Measurements from ENCODE around the gene LARP1.
"Not testable (repeated sequence)": the region's sequence is repeated elsewhere in the genome, so short reads cannot be mapped to it uniquely, and the experiment has no call there.

Gene LARP1

GRCh38 chr5:154734370-154735248, 20.6 kb upstream of the LARP1 start:
- FAIRE-seq: no peak

DNA sequence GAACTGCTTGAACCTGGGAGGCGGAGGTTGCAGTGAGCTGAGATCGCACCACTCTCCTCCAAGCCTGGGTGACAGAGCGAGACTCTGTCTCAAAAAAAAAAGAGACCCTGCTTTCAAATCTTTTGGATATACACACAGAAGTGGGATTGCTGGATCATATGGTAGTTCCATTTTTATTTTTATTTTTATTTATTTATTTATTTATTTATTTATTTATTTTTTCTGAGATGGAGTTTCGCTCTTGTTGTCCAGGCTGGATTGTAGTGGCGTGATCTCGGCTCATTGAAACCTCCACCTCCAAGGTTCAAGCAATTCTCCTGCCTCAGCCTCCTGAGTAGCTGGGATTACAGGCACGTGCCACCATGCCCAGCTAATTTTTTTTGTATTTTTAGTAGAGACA, 19.8 kb upstream of the LARP1 start:
- not testable (repeated sequence) for FAIRE-seq; DNase-seq (ENCODE audit: low spot score)

More at GRCh38 chr5:154734370-154735248, 20.6 kb upstream of the LARP1 start:
- no peak for DNase-seq (ENCODE audit: low spot score)

DNA sequence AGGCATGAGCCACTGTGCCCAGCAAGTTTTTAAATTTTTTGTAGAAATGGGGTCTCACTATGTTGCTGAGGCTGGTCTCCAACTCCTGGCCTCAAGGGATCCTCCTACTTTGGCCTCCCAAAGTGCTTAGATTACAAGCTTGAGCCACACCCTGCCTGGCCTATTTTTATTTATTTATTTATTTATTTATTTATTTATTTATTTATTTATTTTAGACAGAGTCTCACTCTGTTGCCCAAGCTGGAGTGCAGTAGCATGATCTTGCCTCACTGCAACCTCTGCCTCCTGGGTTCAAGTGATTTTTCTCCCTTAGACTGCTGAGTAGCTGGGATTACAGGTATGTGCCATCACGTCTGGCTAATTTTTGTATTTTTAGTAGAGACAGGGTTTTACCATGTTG, 18.8 kb upstream of the LARP1 start:
- not testable (repeated sequence) for FAIRE-seq; DNase-seq (ENCODE audit: low spot score)

DNA sequence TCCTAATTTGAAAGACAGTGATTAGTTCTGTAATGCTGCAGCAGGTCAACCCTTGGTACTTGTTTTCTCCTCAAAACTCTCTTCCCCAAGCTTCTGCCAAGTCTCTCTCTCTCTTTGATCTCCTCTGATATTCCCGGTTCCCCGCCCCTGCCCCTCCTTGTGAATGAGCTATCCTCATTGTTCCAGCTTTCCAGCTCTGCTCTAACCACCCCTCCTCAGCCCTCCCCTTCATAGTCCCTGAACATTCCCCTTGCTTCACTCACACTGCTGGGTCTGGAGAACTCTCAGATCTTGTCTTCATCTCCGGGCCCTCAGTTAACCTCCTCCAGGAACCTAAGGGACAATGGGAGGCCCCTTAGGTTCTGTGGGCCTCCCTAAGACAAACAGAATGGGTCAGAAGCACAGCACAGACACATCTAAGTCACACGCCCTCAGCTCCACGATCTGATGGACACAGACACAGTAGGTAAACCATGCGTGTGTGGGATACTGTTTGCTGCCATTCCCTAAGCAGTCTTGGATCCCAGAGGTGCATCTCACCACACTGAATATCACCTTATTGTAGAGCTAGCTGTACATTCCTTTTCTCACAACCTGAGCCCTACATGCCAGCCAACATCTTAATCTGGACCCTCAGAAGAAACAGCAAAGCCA, 17.4 kb upstream of the LARP1 start:
- DNase-seq (ENCODE audit: low spot score): no peak
- FAIRE-seq: no peak

- DNase-seq (ENCODE audit: low spot score): no peak
Measured at GRCh38 chr5:154740483-154740882, 14.7 kb upstream of the LARP1 start.

DNA sequence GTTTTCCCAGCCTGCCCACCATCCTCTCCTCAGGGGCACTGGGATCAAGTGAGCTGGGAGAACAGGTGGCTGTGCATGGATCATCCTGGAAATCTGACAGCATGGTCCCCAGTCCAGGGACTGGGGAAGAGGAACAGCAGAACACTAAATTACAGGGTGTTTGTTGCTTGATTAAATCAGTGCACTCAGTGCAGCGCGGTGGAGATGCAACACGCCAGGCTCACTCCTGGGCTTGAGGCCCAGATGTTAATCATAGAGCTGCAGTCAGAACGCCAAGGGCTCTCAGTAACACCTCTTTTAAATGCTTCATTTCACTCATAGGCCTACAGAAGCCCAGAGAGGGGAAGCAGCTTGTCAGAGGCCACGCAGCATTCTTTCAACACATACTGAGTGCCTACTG, 14.2 kb upstream of the LARP1 start:
- FAIRE-seq: no peak
- DNase-seq (ENCODE audit: low spot score): no peak

More at GRCh38 chr5:154740483-154740882, 14.7 kb upstream of the LARP1 start:
- no peak for FAIRE-seq

DNA sequence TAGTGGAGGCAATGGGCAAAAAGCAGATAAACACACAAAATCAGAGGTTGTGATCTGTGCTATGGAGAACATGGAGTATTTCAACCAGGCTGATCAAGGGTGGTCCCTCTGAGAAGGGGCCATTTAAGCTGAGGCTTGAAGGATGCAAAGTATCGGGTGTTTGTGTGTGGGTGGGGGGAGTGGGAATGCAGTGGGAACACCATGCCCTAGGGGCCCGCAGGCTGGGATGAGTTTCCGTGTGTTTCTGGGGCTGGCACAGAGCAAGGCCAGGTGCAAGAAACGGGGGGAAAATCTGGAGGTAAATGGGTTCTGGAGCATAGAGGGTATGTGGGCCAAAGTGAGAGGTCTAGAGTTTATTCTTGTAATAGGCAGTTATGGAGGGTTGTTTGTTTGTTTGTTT, 13.8 kb upstream of the LARP1 start:
- DNase-seq (ENCODE audit: low spot score) (no peak), FAIRE-seq (no peak)

GRCh38 chr5:154743812-154744211, 11.4 kb upstream of the LARP1 start:
- DNase-seq (ENCODE audit: low spot score) (no peak), FAIRE-seq (no peak)

GRCh38 chr5:154745349-154745748, 9.8 kb upstream of the LARP1 start:
- FAIRE-seq (no peak), DNase-seq (ENCODE audit: low spot score) (no peak)

GRCh38 chr5:154749491-154749890, 5.7 kb upstream of the LARP1 start:
- FAIRE-seq (no peak), DNase-seq (ENCODE audit: low spot score) (no peak)

GRCh38 chr5:154750641-154751040, 4.5 kb upstream of the LARP1 start:
- not testable (repeated sequence) for DNase-seq (ENCODE audit: low spot score); FAIRE-seq

DNA sequence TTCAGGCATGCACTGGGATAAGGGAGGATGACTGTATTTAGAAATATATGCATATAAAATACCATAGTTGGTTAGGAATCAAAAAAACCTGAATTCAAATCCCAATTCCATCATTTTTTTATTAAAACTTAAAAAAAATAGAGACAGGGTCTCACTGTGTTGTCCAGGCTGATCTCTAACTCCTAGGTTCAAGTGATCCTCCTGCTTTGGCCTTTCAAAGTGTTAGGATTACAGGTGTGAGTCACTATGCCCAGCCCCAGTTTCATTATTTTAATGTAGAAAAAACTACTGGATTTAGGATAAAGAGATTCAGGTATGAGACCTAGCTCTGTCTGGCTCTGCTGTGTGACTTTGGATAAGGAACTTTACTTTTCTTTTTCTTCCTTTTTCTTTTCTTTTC, 3.3 kb upstream of the LARP1 start:
- DNase-seq (ENCODE audit: low spot score): no peak

DNA sequence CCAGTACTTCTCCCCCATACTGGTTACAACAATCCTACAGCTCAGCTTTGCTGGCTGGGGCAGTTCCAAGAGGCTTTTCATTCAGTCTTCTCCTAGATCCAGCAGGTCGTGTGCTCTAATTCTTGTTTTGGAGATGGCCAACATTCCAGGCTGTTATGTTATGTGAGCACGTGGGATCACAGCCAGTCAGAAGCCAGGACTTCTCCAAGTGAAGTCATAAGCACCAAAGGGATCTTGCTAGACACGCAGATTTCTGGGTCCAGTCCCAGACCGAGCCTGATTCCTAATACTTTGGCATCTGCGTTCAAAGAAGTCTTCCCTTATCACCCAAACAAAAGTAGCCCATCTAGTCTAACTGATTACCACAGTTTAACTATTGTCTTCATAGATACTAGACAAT, 1.4 kb upstream of the LARP1 start:
- FAIRE-seq: no peak
- no peak for DNase-seq (ENCODE audit: low spot score)

More for the DNA sequence above, 3.3 kb upstream of the LARP1 start:
- FAIRE-seq: no peak

DNA sequence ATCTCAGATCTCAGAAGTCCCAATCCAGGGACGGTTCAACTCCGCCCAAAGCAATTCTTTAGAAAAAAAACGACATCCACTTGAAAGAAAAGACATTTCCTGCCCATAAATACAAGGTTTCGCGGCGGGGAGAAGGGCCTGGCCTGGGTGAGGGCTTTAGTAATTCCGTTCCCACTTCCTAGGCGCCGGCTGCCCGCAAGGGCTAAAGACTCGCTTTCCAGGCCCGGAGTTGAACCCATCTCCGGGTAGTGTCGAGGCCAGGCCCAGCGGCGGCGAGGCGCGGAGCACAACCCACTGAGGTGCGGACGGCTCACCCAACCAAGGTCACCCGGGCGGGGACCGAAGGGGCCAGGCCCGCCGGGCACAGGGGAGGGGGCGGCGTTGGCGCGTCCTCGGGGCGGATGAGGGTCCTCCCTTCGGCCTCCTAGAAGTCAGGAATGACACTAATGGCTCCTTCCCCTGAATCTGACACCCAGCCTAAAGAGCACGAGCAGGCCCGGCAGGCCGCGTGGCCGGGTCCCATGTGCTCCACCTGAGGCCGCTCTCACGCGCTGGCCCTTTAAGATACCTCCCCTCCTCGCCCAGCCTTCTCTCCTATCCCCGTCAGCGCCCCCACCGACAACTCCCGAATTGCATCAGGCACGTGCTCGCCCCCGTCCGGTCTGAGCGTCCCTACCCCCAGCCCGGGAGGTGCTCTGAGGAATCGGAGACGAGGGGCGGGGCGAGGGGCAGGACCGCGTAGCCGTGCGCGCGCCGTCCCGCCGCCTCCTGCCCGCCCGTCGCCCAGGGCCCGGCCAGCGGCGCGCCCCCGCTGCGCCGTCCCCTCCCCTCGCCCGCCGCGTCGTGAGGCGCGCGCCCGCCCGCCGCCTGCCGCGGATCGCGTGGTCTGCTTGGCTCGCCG, 467 bp upstream of the LARP1 start:
- DNase-seq (ENCODE audit: low spot score): peak; percentile 95
- no peak for FAIRE-seq

DNA sequence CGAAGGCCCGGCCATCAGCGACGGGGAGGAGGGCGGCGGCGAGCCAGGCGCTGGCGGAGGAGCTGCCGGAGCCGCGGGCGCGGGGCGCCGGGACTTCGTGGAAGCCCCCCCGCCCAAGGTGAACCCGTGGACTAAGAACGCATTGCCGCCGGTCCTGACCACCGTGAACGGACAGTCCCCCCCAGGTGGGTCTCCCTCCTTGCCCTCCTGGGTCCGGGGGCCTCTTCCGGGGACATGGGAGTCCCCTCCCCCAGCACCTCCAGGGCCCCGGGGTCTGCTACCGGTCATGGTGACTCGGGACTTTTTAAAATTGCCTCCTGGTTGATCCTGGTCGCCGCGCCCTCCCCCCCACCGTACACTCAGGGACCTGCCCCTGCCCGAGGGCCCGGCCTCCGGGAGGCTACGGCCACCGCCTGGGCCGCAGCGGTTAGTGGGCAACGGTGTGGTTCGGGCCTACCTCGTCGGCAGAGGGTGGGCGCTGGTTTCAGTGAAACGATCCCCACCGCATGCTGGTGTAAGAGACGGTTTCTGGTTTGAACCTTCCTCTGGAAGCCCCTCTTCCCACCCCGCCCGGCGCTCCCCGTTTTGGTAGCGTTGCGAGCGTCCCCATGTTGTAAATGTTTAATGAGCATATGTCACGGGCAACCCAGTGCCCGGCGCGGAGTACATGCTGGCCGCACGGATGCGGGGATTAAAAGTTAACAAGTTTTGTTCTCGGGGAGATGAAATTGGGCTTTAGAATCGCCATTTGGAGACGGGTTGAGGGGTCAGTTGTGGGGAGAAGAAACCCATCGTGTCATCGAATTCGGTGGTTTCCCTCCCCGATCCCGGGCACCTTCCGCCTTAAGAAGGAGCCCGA, 1.1 kb downstream of the LARP1 start:
- FAIRE-seq: no peak
- no peak for DNase-seq (ENCODE audit: low spot score)

- FAIRE-seq (no peak), DNase-seq (ENCODE audit: low spot score) (no peak)
Measured at GRCh38 chr5:154756868-154757813, 2.0 kb downstream of the LARP1 start.

DNA sequence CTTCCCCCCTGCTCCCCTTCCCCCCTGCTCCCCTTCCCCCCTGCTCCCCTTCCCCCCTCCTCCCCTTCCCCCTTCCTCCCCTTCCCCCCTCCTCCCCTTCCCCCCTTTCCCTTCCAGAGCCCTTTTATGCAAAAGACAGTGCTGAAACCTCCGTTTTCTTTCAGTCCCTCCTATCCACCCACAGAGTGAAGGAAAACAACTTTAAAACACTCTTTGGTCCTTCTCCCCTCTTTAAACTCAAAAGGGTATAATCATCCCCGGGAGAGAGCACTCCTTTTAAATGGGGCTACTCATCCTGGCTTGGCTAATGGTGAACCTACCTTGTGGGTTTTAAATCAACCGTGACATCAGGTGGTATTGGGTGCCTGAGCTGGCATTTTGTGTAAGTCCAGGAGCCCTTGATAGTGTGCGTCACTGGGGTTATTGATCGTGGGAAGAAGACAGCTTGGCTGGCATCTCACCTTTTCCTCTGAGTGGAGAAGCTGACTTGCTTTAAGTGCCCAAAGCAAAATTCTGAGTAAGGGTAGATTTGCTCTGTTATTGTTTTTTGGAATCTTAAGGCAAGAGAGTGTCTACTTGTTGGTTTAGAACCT, 2.7 kb downstream of the LARP1 start:
- no peak for FAIRE-seq
- peak; percentile 8 for DNase-seq (ENCODE audit: low spot score)

GRCh38 chr5:154758493-154758892, 3.3 kb downstream of the LARP1 start:
- no peak for FAIRE-seq
- no peak for DNase-seq (ENCODE audit: low spot score)

- FAIRE-seq (no peak), DNase-seq (ENCODE audit: low spot score) (no peak)
Measured at GRCh38 chr5:154758977-154759376, 3.8 kb downstream of the LARP1 start.

Measured in RCC 7860 (cell line).